ENCODE results near the gene RHBDL3.
"Not testable (repeated sequence)": the region's sequence is repeated elsewhere in the genome, so short reads cannot be mapped to it uniquely, and the experiment has no call there.

The RHBDL3 gene

DNA sequence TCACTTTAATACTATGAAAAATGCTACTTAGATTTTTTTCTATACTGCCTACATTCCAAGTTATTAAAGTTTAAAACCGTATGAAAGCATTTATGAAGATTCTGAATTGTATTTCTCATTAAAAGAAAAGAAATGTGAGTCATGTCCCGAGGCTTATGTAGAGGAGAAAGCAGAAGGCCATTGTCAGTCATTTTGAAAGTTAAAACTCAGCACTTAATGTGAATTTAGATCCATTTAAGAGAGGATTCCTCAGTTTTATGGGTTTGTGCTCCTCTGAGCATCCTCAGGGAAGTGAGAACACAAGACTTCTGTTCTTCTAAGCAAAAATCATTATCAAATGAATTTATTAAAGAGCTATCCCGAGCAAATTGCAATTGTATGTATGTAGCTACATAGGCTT, 64.5 kb downstream of the RHBDL3 start:
- no peak for DNase-seq

DNA sequence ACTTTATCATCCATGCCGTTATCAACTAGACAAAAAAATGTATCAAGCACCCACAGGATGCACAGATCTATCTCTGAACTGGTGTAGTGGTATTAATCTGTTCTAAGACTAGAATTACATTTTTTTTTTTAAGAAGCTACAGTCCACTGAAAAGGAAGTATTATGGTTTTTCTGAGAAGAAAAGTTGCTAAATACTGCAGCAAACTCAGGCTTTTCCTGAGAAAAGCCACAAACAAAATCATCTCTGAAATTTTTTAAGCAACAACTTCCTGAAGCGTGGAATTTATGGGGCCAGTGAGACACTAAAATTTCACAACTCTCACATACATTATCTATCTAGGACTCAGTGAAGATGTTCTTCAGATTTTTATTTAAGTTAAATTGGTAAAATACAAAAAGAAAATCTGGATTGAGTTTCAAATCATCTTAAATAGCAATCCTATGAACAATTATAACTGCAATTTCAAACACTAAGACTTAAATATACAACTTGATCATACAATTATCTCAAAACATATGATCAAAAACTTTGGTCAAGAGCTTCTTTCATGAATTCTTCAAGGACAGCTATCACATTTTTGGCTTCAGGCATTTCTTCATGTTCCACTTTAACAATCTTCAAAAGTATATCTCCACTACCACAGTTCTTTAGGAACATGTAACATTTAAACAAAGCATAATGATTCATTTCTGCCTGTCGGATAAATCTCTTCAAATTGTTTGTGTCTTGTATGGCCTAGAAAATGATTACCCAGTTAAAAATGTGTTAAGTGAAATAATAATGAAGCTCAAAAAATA, 65.8 kb downstream of the RHBDL3 start:
- no peak for DNase-seq

DNA sequence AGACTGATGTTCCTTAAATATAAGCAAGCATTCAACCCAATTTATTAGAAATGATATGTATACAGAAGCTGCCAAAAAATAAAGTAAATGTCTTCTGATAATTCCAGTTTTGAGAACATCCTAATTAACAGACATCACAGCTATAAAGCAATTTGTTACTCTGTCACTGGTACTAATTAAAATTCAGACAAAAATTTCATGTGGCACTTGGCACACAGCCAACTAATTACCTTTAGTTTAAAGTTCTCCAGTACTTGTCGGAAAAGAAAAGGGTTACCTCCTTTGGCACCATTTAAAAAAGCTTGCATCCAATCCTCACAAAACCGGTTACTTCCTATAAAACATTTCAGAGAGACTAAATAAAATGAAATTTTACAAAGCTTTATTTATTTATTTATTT, 67.6 kb downstream of the RHBDL3 start:
- DNase-seq: no peak

DNA sequence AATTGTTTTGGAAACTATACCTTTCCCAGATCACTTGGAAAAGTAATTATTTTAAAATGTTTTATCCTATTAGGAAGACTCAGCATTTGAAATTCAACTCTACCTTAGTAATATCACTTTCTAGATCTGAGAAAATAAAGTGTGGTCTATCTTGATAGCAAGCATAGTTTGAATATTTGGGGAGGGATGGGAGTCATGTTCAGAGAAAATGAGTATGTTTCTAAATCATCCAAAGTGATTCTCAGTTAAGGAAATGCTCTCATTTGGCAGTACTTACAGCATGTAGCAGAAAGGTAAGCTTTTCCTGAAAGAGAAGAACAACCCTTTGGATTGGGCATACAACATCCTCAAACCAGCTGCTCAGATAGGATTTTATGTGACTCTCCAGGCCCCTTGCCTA, 69.4 kb downstream of the RHBDL3 start:
- DNase-seq: no peak

DNA sequence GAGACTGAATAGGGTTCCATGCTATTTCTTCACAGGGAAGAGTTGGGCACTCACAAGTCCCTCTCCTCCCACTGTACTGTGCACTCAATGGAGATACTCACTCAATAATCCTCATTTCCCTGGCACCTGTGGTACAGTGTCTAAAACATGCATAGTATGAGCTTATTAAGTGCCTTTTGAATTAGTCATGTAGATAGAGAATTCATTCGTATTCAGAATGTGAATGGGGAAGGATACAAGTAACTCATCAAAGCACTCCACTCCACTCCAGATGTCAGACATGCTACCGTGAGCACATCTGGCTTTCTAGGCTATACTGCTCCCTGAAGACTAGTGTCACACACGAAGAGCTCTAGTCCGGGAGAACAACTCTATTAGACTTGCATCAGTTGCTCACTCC, 70.1 kb downstream of the RHBDL3 start:
- no peak for DNase-seq

DNA sequence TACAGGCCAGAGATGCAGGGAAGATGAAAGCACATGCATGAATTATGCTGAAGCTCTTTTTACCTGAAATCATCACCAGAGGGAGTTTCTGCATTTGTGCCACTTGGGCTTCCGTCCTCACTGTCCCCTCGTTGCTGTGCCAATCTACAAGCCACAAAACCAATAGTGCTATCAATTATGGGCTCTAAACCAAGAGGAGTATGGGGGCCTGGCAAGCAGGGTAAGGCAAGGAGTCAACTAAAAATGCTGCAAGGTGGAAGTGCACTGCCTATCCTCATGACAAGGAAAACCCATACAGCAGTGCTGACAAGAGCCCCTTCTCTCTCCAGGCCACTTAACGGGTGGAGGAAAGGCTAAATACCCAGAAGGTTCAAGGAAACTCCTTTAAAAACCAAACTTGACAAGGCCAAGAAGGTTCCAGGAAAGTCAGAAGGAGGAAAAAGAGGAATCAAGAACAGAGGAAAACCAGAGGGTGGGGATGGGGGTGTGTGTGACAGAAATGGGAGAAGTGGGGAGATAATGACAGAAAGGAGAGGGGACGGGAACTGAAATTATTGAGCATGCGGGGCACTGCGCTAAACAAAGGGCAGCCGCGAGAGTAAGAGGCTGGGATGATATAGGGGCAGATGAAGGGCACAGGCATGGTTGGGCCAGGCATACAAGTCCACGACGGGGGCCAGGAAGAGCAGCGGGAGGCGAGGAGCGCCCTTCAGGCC, 75.7 kb downstream of the RHBDL3 start:
- no peak for DNase-seq

DNA sequence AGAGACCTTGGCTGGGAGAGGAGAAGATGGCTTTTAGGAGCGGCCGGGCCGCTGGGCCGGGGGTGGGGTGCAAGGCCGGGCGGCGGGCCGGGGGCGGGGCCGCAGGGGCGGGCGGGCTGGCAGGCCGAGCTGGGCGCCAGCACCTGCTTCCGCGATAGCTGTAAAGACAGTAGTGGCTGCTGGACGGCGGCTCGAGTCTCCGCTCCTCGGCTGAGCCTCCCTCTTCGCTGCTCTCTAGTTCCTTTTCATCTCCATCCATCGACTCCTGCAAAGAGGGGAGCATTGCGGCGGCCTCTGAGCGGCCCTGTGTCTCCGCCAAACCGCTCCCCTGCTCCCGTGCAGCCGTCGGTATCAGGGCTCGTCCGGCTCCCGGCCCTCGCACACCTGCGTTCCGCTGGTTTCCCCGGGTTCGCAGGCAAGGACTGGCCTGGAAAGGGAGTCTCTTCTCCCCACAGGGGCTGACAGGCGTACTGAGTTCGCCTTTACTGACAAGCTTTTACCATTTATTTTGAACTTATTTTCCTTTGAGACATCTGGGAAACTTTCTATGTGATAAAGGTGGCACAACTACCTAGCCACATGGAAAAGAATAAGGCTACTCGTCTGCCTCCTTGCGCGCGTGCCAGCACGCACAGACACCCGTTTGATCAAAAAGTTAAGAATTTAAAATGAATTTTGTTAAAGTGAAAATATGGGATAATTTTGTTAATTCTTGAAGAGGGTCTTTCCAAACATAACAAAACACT, 76.4 kb downstream of the RHBDL3 start, which contains the start of gene C17orf75:
Gene C17orf75 (minus strand): TSS at position 317 of the 746 bp plus-strand sequence. CDS start 34 bp downstream, at position 283.
- no peak for DNase-seq

DNA sequence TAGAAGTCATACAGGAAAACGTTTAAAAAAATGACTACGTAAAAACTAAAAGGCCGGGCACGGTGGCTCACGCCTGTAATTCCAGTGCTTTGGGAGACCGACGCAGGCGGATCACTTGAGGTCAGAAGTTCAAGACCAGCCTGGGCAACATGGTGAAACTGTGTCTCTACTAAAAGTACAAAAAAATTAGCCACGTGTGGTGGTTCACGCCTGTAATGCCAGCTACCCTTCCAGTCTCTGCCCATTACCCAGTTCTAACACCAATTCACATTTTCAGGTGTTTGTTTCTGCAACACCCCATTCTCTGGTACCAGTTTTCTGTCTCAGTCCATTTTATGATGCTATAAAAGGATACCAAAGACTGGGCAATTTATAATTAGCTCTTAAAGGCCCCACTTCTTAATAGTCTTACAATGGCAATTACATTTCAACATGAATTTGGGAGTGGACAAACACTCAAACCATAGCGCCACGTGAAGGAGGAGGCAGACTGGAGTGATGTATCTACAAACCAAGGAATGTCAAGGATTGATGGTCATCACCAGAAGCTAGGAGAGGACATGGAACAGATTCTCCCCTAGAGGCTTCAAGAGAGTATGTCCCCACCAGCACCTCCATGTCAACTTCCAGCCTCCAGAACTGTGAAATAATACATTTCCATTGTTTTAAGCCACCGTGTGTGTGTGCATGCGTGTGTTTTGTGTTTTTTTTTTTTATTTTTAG, 77.1 kb downstream of the RHBDL3 start:
- DNase-seq: no peak

DNA sequence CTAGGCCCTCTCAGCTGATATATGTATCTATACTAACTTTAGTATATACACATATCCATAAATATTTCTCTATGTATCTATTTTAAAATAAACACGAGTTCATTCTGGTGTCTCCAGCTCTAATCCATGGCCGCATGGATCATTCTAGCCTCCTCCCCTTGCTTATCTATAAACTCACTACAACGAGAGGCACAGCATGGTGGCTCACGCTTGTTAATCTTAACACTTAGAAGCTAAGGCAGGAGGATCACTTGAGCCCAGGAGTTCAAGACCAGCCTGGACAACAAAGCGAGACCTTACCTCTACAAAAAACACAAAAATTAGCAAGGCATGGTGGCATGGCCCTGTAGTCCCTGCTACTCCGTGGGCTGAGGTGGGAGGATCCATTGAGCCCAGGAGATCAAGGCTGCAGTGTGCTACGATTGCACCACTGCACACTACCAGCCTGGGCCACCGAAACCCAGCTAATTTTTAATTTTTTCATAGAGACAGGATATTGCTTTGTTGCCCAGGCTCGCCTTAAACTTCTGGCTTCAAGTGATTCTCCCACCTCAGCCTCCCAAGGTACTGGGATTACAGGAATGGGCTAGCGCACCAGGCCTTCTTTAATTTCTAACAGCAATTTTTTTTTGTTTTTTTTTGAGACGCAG, 80.4 kb downstream of the RHBDL3 start:
- no peak for DNase-seq

DNA sequence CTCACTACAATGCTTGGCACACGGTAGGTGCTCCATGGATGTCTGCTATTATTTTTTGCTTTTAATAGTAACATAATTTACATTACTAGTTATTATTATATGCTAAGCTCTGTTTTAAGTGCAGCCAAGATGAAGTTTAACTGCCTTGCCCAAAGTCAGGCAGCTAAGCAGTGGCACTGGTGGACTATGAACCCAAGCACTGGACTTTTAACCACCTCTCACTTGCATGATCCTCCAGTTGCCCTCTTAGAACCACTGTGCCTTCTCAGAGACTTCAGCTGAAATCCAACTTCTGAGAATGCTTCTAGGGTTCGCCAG, 82.8 kb downstream of the RHBDL3 start:
- DNase-seq: no peak

DNA sequence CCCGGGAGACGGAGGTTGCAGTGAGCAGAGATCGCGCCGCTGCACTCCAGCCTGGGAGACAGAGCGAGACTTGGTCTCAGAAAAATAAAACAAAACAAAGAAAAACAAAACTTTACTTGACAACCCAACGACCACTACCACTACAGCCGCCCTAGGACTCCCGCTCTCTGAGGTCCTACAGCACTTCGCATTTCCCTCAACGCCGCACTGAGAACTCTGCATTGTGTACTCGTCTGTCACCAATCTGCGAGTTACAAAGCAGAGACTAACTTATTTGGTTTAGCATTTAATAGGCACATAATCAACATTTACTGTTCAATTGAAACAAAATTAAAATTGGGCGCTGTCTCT, 83.8 kb downstream of the RHBDL3 start:
- no peak for DNase-seq

DNA sequence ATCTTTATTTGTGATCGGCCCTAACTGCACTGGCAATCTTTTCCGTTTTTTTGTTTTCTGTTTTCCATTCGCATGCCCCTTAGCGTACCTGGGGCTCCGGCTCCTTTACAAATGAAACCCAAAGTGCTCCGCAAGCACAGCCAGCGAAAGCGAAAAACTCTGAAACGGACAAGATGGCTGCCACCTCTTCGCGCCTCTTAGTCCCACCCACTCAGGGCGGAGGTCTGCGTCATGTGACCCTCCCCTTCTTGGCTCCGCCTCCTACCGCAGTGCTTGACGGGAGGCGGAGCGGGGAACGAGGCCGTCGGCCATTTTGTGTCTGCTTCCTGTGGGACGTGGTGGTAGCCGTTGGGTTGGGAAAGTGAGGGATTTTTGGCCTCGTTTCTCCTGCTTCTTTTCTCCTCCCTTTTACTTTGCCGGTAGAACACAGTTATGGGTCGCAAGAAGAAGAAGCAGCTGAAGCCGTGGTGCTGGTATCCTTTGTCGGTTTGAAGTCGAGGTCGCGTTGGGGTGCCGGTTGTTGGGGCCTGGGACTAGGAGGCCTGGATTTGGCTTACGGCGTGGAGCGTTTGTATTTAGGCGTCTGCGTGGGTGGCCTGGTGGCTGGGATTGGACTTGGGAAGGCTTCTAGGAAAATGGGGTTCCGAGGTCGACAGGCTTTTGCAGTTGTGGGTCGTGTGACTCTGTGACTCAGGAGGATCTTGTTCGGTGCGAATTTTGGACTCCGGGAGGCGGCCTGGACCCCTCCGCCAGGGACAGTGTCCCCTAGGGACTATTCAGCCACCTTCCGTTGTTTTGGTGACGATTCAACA, 84.4 kb downstream of the RHBDL3 start, which contains the start of gene ZNF207:
Gene ZNF207 (plus strand): TSS at position 304 of the 812 bp plus-strand sequence. CDS start 129 bp downstream, at position 433.
- peak; percentile 14 for DNase-seq

DNA sequence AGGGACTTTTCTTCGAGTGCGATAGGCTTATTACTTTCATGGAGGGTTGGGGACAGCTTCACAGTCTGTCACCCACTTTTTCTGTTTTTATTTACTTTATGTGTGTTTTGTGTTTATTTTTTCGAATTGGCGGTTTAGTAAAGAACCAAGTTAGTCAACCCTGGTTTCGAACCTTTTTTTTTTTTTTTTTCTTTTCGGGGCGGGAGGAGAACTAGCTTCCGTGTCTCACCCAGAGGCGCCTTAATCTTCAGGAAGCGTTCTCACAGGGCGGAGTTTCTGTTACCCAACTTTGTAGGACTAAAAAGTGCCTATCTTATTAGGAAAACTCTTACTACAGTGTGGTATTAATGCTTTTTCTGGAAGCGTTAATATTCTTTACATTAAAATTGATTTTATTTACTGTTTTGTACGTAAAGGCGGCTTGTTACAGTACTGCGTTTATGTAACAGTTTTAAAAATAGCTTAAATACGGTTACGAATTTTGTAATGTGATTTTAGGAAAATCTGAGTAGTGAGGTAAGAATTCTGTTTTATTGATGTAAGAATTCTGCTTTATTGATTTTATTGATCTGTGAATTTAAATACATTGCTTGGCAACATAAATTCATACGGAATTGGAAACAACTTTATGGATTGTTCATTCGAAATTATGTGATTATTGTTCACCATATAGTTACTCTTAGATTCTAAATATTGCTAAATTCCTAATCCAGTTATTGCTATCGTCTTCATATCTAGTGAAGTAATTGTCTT, 85.2 kb downstream of the RHBDL3 start:
- no peak for DNase-seq

DNA sequence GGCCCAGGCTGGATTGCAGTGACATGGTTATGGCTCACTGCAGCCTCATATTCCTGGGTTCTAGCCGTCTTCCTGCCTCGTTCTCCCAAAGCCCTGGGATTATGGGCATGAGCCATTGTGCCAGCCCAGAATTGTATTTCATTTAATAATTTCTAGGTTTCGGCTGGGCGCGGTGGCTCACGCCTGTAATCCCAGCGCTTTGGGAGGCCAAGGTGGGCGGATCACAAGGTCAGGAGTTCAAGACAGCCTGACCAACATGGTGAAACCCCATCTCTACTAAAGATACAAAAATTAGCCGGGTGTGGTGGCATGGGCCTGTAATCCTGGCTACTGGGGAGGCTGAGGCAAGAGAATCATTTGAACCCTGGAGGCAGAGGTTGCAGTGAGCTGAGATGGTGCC, 87.1 kb downstream of the RHBDL3 start:
- not testable (repeated sequence) for DNase-seq

DNA sequence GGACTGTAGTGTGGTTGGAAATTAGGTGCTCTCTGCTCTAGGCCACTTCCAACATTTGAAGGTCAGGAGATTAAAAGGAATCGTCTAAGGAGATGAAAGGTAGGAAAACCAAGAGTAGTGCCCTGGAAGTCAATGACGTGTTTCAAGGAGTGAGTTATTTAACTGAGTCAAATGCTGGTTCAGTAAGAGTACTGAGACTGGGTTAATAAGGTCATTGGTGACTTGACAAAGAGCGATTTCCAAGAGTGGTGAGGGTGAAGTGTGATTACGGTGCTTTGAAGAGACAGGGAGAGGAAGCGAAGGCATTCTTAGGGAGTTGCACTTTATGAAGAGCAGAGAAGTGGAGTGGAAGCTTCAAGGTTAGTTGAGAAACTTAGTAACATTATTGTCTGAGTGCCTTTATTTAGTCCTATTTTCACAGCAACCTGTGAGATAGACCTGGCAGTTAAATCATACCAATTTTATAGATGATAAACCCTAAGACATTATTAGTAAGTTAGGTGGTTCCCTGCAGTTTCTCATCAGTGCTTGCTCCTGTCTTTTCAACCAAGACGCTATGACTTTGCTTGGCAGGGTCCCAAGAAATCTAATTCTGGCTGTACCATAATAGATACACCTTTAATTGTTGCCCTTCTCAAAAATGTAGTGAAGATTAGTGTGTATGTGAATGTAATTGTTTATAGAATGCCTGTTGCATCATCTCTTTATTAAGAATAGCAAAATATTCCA, 90.2 kb downstream of the RHBDL3 start:
- DNase-seq: no peak

DNA sequence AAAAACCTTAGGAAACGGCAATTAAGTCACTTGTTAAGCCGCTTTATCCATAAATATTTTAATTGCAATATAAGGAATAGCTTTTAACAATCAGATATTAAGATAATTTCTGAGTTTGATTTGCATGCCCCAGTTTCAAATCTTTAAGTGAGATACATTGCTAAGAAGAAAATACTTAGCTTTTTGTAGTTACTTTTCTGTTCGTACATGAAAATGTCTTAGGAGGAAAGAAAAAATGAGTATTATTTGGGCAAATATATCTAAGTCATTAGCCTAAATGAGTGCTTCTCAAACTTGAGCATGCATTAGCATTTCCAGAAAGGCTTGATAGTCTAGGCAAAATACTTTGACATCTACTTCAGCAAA, 90.7 kb downstream of the RHBDL3 start:
- DNase-seq: no peak

DNA sequence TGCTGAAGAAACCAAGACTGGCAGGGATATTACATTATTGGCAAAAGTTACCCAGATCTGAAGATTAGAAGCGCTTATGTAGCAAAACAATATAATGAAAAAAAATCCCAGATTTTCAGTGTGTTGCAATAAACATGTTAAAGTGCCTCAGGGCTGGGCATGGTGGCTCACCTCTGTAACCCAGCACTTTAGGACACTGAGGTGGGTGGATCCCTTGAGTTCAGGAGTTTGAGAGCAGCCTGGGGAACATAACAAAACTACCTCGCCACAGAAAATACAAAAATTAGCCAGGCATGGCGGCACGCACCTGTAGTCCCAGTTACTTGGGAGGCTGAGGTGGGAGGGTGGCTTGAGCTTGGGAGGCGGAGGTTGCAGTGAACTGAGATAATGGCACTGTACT, 91.1 kb downstream of the RHBDL3 start:
- DNase-seq: no peak

DNA sequence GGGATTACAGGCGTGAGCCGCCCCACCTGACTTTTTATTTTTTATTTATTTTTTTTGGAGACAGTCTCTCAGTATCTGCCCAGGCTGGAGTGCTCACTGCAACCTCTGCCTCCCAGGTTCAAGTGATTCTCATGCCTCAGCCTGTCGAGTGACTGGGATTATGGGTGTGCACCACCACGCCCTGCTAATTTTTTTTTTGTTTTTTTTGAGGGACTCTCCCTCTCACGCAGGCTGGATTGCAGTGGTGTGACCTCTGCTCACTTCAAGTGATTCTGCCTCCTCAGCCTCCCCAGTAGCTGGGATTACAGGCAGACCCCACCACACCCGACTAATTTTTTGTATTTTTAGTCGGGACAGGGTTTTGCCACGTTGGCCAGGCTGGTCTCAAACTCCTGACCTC, 92.0 kb downstream of the RHBDL3 start:
- no peak for DNase-seq

DNA sequence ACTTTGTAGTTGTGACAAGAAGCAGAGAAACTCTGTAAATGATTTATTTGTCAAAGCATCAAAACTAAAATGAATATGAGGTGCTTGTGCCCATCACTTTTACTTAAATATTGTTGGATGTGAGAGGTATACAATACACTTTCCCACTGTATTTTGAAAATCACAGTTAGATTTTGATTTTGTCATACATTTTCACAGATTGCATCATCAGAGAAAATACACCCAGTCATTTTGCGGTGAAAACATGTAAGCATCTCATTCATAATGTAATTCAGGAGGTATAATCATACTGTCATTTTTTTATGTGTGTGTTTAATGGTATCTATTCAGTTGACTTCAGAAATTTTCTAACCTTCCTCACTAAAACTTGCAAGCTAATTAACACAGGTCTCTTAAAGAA, 95.6 kb downstream of the RHBDL3 start:
- no peak for DNase-seq

DNA sequence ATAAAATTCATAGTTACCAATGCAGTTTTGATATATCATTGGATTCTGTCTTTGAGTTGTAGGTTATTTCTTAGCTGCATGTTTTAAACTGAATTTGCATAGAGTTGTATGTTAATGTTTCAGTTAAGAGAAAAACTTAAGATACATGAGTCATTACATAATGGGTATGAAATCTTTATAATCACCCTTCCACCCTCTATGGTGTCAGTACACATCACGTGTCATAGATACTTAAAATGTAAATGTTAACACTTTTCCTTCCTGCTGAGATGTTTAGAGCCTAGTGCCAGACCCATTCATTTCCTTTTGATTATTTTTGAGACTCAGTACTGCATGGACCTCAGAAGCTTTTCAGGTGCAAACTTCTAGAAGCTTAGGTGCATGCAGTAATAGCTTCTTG, 104.8 kb downstream of the RHBDL3 start:
- DNase-seq: no peak

Data from cortex of kidney (tissue), 1 donor.